Kidney (tissue), 14 donors: ENCODE measurements around the gene CHD2. TPM values are rescaled to one million over a fixed set of nuclear protein-coding genes. Genes with fewer than 3 reads are reported as not detected.
A peak's percentile ranks its signal among the peaks of the same experiment; 100 is the strongest.

Source experiments
- DNase-seq, 5 donors: peaks; one replicate each; pipeline ENCODE4 v3.0.0-alpha.2; 2013 to 2020
- FAIRE-seq: peaks from 2 replicates; lab custom pipeline; 2012; peaks lifted over from hg19 to GRCh38; lab: Jason Lieb, UNC
- H3K27ac ChIP-seq, 2 donors: one replicate each; pipeline ENCODE4 v1.7.0; 2013; ENCODE audit warnings: low read depth in 2 of 2, low read length in 2 of 2, inconsistent platforms in 1 of 2
- H3K27me3 ChIP-seq: one replicate; pipeline ENCODE4 v1.7.1; 2013; ENCODE audit warnings: low read length, inconsistent platforms; ENCODE audit not compliant: control insufficient read depth, insufficient read depth
- H3K36me3 ChIP-seq, 3 donors: one replicate each; pipeline versions ENCODE4 v1.7.0 to v1.7.1; 2013; ENCODE audit warnings: low read length in 3 of 3, control low read depth in 1 of 3, inconsistent platforms in 1 of 3; ENCODE audit not compliant: insufficient read depth in 3 of 3, control insufficient read depth in 2 of 3
- H3K4me1 ChIP-seq, 3 donors: one replicate each; pipeline versions ENCODE4 v1.7.0 to v1.7.1; 2013; ENCODE audit warnings: low read length in 3 of 3, inconsistent platforms in 1 of 3, low read depth in 1 of 3; ENCODE audit not compliant: control insufficient read depth in 2 of 3, insufficient read depth in 2 of 3
- H3K4me3 ChIP-seq, 3 donors: one replicate each; pipeline versions ENCODE4 v1.7.0 to v1.8.1; 2013; ENCODE audit warnings: low read length in 3 of 3, control low read depth in 1 of 3, inconsistent platforms in 1 of 3
- H3K9ac ChIP-seq, 3 donors: one replicate each; pipeline versions ENCODE4 v1.7.0 to v1.7.1; 2013; ENCODE audit warnings: low read length in 3 of 3, control low read depth in 1 of 3, inconsistent platforms in 1 of 3
- H3K9me3 ChIP-seq, 3 donors: one replicate each; pipeline versions ENCODE4 v1.7.0 to v1.7.1; 2013; ENCODE audit warnings: low read length in 3 of 3, control low read depth in 1 of 3, inconsistent platforms in 1 of 3; ENCODE audit not compliant: control insufficient read depth in 2 of 3, insufficient read depth in 1 of 3
- CTCF ChIP-seq: IDR thresholded peaks from 3 replicates; pipeline ENCODE4 v1.5.1; 2012; ENCODE audit warnings: mild to moderate bottlenecking, moderate library complexity, borderline replicate concordance; ENCODE audit not compliant: insufficient read depth; ENCODE audit errors: extremely low read depth
- intact Hi-C: fragments of 100-400 bp; cut with DNase I; formaldehyde crosslinking; loops from one replicate; pipeline ENCODE4 v1.11.1; 2022
- polyA plus RNA-seq: library from polyadenylated mRNA; stranded (reverse); fragments of 350-450 nt; fragmentation: Illumina TruSeq; extraction: RNeasy Lipid Tissue Mini Kit (QIAGEN cat#74804); gene quantifications from one replicate; pipeline ENCODE4 v1.2.3, GENCODE V29; 2014; ENCODE audit warnings: low read depth, low replicate concordance; ENCODE audit not compliant: insufficient read depth
- total RNA-seq: library from RNA; stranded (reverse); fragmentation: NEBNext Ultra II Directional; extraction: Animal tissue kit (Norgen Biotek cat#: 25700); gene quantifications from one replicate; pipeline ENCODE4 v1.2.1, GENCODE V29; 2021
- donor health status: control.
- donor health status: control.
- donor health status: control.
- donor health status: control.
- donor health status: control.
- donor health status: DM: yes; HTN: yes; CAD: no.
- donor health status: Normal renal cell carcinoma (clear cell type).

Gene CHD2
- total and polyA plus RNA-seq, 2 donors from 2014 or later: 22.5 to 137 TPM

DNA sequence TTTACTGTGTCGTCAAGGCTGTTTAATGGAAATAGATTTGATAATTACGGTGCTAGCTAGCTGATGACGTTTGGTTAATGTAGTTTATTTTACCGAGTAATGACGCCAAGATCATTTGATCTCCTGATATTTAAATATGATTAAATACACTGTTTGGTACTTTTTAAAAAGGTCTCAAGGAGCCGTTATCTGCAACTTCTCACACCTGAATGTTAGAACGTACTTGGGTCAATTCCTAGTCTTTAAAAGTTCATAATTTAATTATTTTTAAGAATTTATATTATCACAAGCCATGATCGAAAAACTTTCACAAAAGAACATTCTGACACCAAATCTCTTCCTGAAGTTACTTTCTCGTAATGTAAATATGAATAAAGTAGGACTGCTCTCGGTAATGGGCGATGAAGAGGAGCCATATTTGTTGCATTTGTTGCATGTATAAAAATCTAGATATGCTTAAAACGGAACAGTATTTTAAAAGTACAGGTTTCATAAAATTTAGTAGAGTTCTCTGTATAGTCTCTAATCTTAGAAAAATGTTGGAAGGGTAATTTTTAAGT is 16.2 kb upstream of the CHD2 start:
- Histone ChIP-seq H3K4me3 (peak overlapping the region; percentile 78 to 100 (median 83)), H3K9ac (peak overlapping the region; percentile 88 to 100 (median 97)), H3K4me1 (peaks cover 3 to 12% (median 8%) of the 10 kb centered on the region in 3 donors), H3K27ac (peak overlapping the region; percentile 97 to 99), H3K9me3 (no peaks in the 10 kb centered on the region), H3K27me3 (no peaks in the 10 kb centered on the region), H3K36me3 (peaks cover 2 to 10% (median 7%) of the 10 kb centered on the region in 3 donors)
- intact Hi-C loops: no loop called here
- DNase-seq (peak in 1 of 5 donors; percentile 78), FAIRE-seq (no peak)
- no peak for TF ChIP-seq CTCF

GRCh38 chr15:92884436-92885223 is 15.5 kb upstream of the CHD2 start:
- DNase-seq (peak in 2 of 5 donors; percentile 70 to 78), FAIRE-seq (peak; percentile 42)
- peak overlapping the region; percentile 97 to 99 for H3K27ac ChIP-seq
- TF ChIP-seq CTCF: no peak
- H3K9ac ChIP-seq: peak overlapping the region; percentile 88 to 100 (median 97)
- peaks cover 3 to 12% (median 7%) of the 10 kb centered on the region in 3 donors for H3K36me3 ChIP-seq
- intact Hi-C loops: no loop called here
- no peaks in the 10 kb centered on the region for H3K9me3 ChIP-seq
- peak overlapping the region; percentile 78 to 100 (median 83) for H3K4me3 ChIP-seq
- H3K4me1 ChIP-seq: peaks cover 5 to 12% (median 9%) of the 10 kb centered on the region in 3 donors
- H3K27me3 ChIP-seq: no peaks in the 10 kb centered on the region

DNA sequence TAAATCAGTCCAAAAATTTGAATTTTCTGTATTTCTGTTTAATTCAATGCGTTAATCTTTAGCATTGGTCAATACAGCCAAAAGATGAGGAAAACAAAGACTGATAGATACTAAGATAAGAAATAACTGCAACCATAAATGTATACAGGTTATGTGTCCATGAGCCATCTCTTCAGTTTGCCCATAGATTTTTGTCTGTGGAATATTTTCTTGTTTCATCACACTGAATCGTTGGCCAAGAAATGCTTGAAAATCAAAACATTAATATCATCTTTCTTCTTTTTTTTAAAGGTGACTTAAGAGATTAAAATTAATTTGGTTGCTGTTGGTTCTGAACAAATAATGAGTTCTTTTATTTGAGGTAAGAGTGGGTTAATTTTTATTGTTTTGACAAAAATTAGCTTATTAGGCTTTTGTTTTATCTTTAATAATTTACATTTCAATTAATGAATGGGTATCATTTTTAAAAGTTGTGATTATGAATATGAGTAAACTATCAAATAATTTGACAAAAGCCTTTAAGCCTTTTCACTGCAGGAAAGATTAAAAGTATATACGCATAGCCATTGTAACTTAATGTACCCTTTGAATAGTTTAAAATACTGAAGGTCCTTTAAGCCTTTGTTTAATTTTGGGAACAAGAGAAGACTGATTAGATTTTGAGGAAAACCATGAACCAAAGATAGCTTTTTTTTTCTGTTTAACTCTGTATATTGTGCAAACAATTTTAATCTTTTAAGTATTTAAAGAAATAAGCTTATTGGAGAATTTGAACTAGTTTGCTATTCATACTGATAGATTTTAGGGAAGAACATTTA is 14.7 kb upstream of the CHD2 start:
- H3K27ac ChIP-seq: peak overlapping the region; percentile 97 to 99
- peak overlapping the region; percentile 78 to 100 (median 83) for H3K4me3 ChIP-seq
- intact Hi-C loops: no loop called here

More for the DNA sequence above, 14.7 kb upstream of the CHD2 start:
- no peaks in the 10 kb centered on the region for H3K27me3 ChIP-seq
- FAIRE-seq (peak; percentile 47), DNase-seq (peak in 1 of 5 donors; percentile 55)
- H3K9me3 ChIP-seq: no peaks in the 10 kb centered on the region
- peak overlapping the region; percentile 88 to 100 (median 97) for H3K9ac ChIP-seq
- peaks cover 6 to 13% (median 7%) of the 10 kb centered on the region in 3 donors for H3K36me3 ChIP-seq
- no peak for TF ChIP-seq CTCF
- peaks cover 7 to 12% (median 11%) of the 10 kb centered on the region in 3 donors for H3K4me1 ChIP-seq
